A549 treated with CpdA at 1 μM for 4 hours (cell line): ENCODE results near the gene TMEM250. TPM values are rescaled to one million over a fixed set of nuclear protein-coding genes. Genes with fewer than 3 reads are reported as not detected.

Source experiments
- total RNA-seq: library from RNA; stranded (reverse); fragments of 200-300 nt; extraction: Qiagen RNA extraction; gene quantifications from 5 replicates; pipeline ENCODE4 v1.2.3, GENCODE V29; 2022; ENCODE audit warnings: low read depth

Gene TMEM250, protein sequence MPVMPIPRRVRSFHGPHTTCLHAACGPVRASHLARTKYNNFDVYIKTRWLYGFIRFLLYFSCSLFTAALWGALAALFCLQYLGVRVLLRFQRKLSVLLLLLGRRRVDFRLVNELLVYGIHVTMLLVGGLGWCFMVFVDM
- 30.0 to 49.2 TPM (median 47.0 TPM) in 5 replicates for total RNA-seq

DNA sequence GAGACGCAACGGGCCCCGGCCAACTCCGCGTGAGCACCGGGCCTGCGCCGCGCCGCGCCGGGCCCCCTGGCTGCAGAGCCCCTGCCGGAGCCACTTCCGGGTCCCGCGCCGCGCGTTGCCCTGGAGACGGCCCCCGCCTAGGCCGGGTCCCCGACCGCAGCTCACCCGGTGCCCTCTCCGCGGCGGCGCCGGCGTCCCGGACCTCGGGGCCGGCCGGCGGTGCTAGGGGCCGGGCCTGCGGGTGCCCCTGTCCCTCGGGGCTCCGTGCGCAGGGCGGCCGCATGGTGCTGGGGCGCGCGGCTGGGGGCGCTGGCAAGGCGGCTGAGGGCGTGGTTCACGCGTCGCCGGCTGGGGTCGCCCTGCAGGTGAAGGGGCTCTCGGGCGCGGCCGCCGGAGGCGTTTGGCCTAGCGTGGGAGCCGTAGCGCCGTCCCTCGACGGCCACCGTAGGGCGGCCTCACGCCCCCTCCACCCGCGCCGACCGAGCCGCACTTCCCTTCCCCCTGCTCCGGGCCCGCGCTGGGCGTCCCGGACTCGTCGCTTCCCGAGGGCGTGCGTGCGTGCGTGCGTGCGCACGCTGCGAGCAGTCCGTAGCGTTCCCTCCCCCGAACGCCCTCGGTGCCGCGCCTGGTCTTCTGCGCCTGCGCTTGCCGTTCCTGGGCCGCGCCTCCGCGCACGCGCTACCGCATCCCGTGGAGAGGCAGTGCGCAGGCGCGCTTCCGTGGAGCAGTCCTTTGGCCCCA lies at the start of gene TMEM250:
Gene TMEM250 (minus strand): TSS at position 556 of the 741 bp plus-strand sequence. CDS start 1,975 bp downstream, outside the sequence.

DNA sequence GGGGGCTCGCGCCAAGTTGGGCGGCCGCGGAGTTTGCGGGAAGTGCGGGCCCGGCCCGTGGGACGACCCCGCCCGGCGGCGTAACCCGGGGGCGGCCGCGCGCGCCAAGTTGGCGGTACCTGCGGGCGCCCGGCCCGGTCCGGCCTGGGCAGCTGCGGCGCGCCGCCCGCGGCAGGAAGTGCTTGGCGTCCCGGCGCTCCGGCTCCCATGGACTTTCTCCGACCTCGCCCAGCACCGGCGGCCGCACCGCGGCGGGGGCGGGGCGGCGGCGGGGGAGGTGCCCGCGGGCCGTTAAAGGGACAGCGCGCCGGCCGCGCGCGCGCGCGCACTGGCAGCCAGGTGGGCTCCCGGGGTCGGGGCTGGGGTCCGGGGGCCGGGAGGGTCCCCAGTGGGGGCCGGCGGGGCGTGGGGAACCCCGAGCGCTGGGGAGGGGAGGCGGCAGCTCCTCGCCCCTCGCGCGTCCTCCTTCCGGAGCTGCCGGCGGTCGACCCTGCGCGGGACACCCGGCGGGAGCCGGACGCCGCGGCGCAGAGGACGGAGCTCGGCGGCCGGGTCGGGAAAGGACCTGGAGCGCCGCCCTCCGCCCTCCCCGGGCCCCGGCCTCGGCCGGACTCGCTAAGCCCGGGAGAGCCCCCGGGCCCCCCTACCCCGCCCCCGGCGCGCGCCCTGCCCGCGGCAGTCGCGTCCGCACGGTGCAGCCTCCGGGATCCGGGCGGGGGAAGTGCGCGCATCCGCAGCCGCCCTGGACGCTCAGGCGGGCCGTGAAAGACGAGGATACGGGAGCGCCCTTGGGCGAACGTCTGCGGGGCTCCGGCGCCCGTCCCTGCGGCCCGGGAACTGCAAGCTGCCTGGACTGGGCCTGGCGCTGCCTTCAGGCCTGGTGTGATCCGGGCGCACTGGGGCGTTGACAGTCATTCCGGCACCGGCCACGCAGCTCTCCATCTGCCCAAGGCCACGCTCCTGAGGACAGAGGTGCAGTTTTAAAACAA lies 23.3 kb downstream of the TMEM250 start, which contains the start of gene NACC2:
Gene NACC2 (minus strand): TSS at position 220 of the 989 bp plus-strand sequence. CDS start 44,768 bp downstream, outside the sequence.

Other genes starting within 250 kb of the TMEM250 start
- 18.2 to 25.2 TPM (median 20.2 TPM) in 5 replicates for gene CAMSAP1, start 211.3 kb downstream of the TMEM250 start, total RNA-seq
- gene UBAC1, start 157.5 kb downstream of the TMEM250 start, total RNA-seq = 27.2 to 39.0 TPM (median 35.8 TPM) in 5 replicates
- 21.9 to 30.8 TPM (median 28.7 TPM) in 5 replicates for gene NACC2, start 23.6 kb downstream of the TMEM250 start, total RNA-seq
- gene LHX3, start 86.3 kb upstream of the TMEM250 start, total RNA-seq = 0.08 to 0.12 TPM (median 0.09 TPM) in 4 of 5 replicates, not detected in the other
- 26.6 to 30.1 TPM (median 28.8 TPM) in 5 replicates for gene QSOX2, start 126.9 kb upstream of the TMEM250 start, total RNA-seq
- gene CCDC187, start 185.2 kb upstream of the TMEM250 start, total RNA-seq = not detected in 5 replicates
- 8.7 to 13.6 TPM (median 11.4 TPM) in 5 replicates for gene GPSM1, start 208.7 kb upstream of the TMEM250 start, total RNA-seq
- gene DNLZ, start 244.9 kb upstream of the TMEM250 start, total RNA-seq = 17.8 to 41.5 TPM (median 38.2 TPM) in 5 replicates